Loucy (cell line): ENCODE measurements around the gene METTL4.
"Not testable (repeated sequence)": the region's sequence is repeated elsewhere in the genome, so short reads cannot be mapped to it uniquely, and the experiment has no call there.

Experiments
- H2AFZ ChIP-seq: fragments of 200-600 bp; sonication (generic); 2 replicates; pipeline ENCODE4 v1.6.0; 2016; ENCODE audit warnings: antibody characterized with exemption, mild to moderate bottlenecking, low read length, moderate library complexity
- H3F3A ChIP-seq: fragments of 200-600 bp; 2 replicates; pipeline ENCODE4 v1.6.0; 2016; ENCODE audit warnings: antibody characterized with exemption, low read depth, mild to moderate bottlenecking
- H3K27me3 ChIP-seq: fragments of 200-600 bp; sonication (generic); 2 replicates; pipeline ENCODE4 v1.6.1; 2014; ENCODE audit warnings: low read length, mild to moderate bottlenecking; ENCODE audit not compliant: insufficient read depth, poor library complexity, severe bottlenecking
- H3K36me3 ChIP-seq: fragments of 200-600 bp; sonication (generic); 2 replicates; pipeline ENCODE4 v1.6.1; 2016; ENCODE audit warnings: low read length; ENCODE audit not compliant: insufficient read depth
- H3K4me1 ChIP-seq: fragments of 200-600 bp; sonication (generic); 2 replicates; pipeline ENCODE4 v1.5.1; 2014; ENCODE audit warnings: low read length, mild to moderate bottlenecking; ENCODE audit not compliant: insufficient read depth, poor library complexity, severe bottlenecking
- H3K4me2 ChIP-seq: fragments of 200-600 bp; sonication (generic); 2 replicates; pipeline ENCODE4 v1.6.0; 2014; ENCODE audit warnings: antibody characterized with exemption, low read length, low read depth, mild to moderate bottlenecking; ENCODE audit not compliant: poor library complexity, severe bottlenecking
- H3K4me3 ChIP-seq: fragments of 200-600 bp; sonication (generic); 2 replicates; pipeline ENCODE4 v1.5.1; 2014; ENCODE audit warnings: low read length, mild to moderate bottlenecking, mixed read lengths; ENCODE audit not compliant: poor library complexity, severe bottlenecking
- H3K79me2 ChIP-seq: fragments of 200-600 bp; sonication (generic); 2 replicates; pipeline ENCODE4 v1.6.1; 2014; ENCODE audit warnings: low read length; ENCODE audit not compliant: insufficient read depth
- H3K9ac ChIP-seq: fragments of 200-600 bp; sonication (generic); 2 replicates; pipeline ENCODE4 v1.6.0; 2014; ENCODE audit warnings: mild to moderate bottlenecking, low read depth, low read length, moderate library complexity; ENCODE audit not compliant: poor library complexity, severe bottlenecking
- H3K9me2 ChIP-seq: fragments of 200-600 bp; sonication (generic); replicated peaks from 2 replicates; pipeline ENCODE4 v1.6.1; 2016; ENCODE audit warnings: low read depth, low read length, mixed read lengths
- H3K9me3 ChIP-seq: fragments of 200-600 bp; sonication (generic); 2 replicates; pipeline ENCODE4 v1.6.1; 2014; ENCODE audit warnings: mild to moderate bottlenecking, antibody characterized with exemption, low read length, low read depth; ENCODE audit not compliant: insufficient read depth
- H4K20me1 ChIP-seq: fragments of 200-600 bp; sonication (generic); 2 replicates; pipeline ENCODE4 v1.6.0; 2014; ENCODE audit warnings: antibody characterized with exemption, low read length, mild to moderate bottlenecking; ENCODE audit not compliant: insufficient read depth, poor library complexity, severe bottlenecking
- CTCF ChIP-seq: fragments of 200-600 bp; sonication (generic); conservative IDR thresholded peaks from 2 replicates; pipeline ENCODE4 v1.5.1; 2014; ENCODE audit warnings: mild to moderate bottlenecking, antibody characterized with exemption, low read length
- EZH2phosphoT487 ChIP-seq: fragments of 200-600 bp; IDR thresholded peaks from 2 replicates; pipeline ENCODE4 v1.6.1; 2018; ENCODE audit warnings: antibody characterized with exemption, mild to moderate bottlenecking, moderate library complexity, borderline replicate concordance

METTL4 gene

GRCh38 chr18:2529154-2529553 is 42.2 kb downstream of the METTL4 start:
- Histone ChIP-seq H3K27me3 (no peaks in the 10 kb centered on the region), H3K9ac (no peak overlapping the region), H3K36me3 (no peaks in the 10 kb centered on the region), H4K20me1 (no peaks in the 10 kb centered on the region), H3K4me2 (no peak overlapping the region), H3F3A (no peaks in the 10 kb centered on the region), H3K9me2 (no peaks in the 10 kb centered on the region), H3K4me3 (no peak overlapping the region), H3K4me1 (no peaks in the 10 kb centered on the region), H2AFZ (no peak overlapping the region), H3K79me2 (no peaks in the 10 kb centered on the region), H3K9me3 (no peaks in the 10 kb centered on the region)
- no peak for TF ChIP-seq EZH2phosphoT487
- no peak for TF ChIP-seq CTCF

GRCh38 chr18:2526329-2526728 is 45.0 kb downstream of the METTL4 start:
- H3K9ac ChIP-seq, result no peak overlapping the region
- H3F3A ChIP-seq, result no peaks in the 10 kb centered on the region
- no peak overlapping the region for H2AFZ ChIP-seq
- TF ChIP-seq EZH2phosphoT487 (no peak), CTCF (no peak)
- no peaks in the 10 kb centered on the region for H3K79me2 ChIP-seq
- no peaks in the 10 kb centered on the region for H3K9me2 ChIP-seq
- H3K9me3 ChIP-seq, result no peaks in the 10 kb centered on the region
- no peaks in the 10 kb centered on the region for H4K20me1 ChIP-seq
- no peaks in the 10 kb centered on the region for H3K36me3 ChIP-seq
- H3K4me2 ChIP-seq, result no peak overlapping the region
- no peaks in the 10 kb centered on the region for H3K4me1 ChIP-seq
- H3K4me3 ChIP-seq, result no peak overlapping the region
- peaks cover 5% of the 10 kb centered on the region for H3K27me3 ChIP-seq

GRCh38 chr18:2524794-2525198 is 46.5 kb downstream of the METTL4 start:
- not testable (repeated sequence) for H3K9me2 ChIP-seq, H3K36me3 ChIP-seq

GRCh38 chr18:2522112-2522511 is 49.2 kb downstream of the METTL4 start:
- H3K36me3 ChIP-seq, result no peaks in the 10 kb centered on the region
- H3F3A ChIP-seq, result no peaks in the 10 kb centered on the region
- no peaks in the 10 kb centered on the region for H3K4me1 ChIP-seq
- no peaks in the 10 kb centered on the region for H3K9me3 ChIP-seq
- no peaks in the 10 kb centered on the region for H3K9me2 ChIP-seq
- TF ChIP-seq CTCF (no peak), EZH2phosphoT487 (no peak)
- H4K20me1 ChIP-seq, result no peaks in the 10 kb centered on the region
- peaks cover 6% of the 10 kb centered on the region for H3K27me3 ChIP-seq
- H3K9ac ChIP-seq, result no peak overlapping the region
- H2AFZ ChIP-seq, result no peak overlapping the region
- no peaks in the 10 kb centered on the region for H3K79me2 ChIP-seq
- no peak overlapping the region for H3K4me2 ChIP-seq
- no peak overlapping the region for H3K4me3 ChIP-seq

More at GRCh38 chr18:2524794-2525198, 46.5 kb downstream of the METTL4 start:
- H3F3A ChIP-seq, H3K79me2 ChIP-seq, H2AFZ ChIP-seq, H3K27me3 ChIP-seq, H4K20me1 ChIP-seq, H3K9me3 ChIP-seq, H3K4me2 ChIP-seq, H3K9ac ChIP-seq, H3K4me1 ChIP-seq, H3K4me3 ChIP-seq: not testable (repeated sequence)
